A673 (cell line): ENCODE results near the gene SNX11.

Experiments
- CTCF ChIP-seq: fragments of 300-800, 200-600 bp; sonication (generic); conservative IDR thresholded peaks from 2 replicates; pipeline ENCODE4 v1.5.1; 2017; ENCODE audit warnings: low read depth, mild to moderate bottlenecking, antibody characterized with exemption, low read length, moderate library complexity, mixed read lengths
- EZH2 ChIP-seq: fragments of 200-600 bp; sonication (generic); IDR thresholded peaks from 2 replicates; pipeline ENCODE4 v1.6.1; 2017; ENCODE audit warnings: borderline replicate concordance, low read depth, mild to moderate bottlenecking, mixed read lengths, antibody characterized with exemption, low read length; ENCODE audit not compliant: poor library complexity, severe bottlenecking

- TF ChIP-seq EZH2 (no peak), CTCF (no peak)
Measured at GRCh38 chr17:48159232-48159631, 51.7 kb downstream of the SNX11 start.
